Tibial nerve (tissue), 4 donors: ENCODE measurements around the gene ATP5MK.

Experiments
- EP300 ChIP-seq, 2 donors: sonication (generic); formaldehyde crosslinking; IDR thresholded peaks; one replicate each; pipeline ENCODE4 v1.6.1; 2017; ENCODE audit warnings: antibody characterized with exemption in 2 of 2, mild to moderate bottlenecking in 1 of 2
- TF ChIP-seq, protein P1 (sequence below), 5 experiments: fragments of 200-600 bp in 3 of 5; fragments of 450-650 bp in 2 of 5; sonication (generic) in 3 of 5; IDR thresholded peaks; one replicate each; pipeline ENCODE4 v1.5.1; 2016 to 2019; ENCODE audit warnings: antibody characterized with exemption in 5 of 5, mild to moderate bottlenecking in 3 of 5, moderate library complexity in 2 of 5

DNA sequence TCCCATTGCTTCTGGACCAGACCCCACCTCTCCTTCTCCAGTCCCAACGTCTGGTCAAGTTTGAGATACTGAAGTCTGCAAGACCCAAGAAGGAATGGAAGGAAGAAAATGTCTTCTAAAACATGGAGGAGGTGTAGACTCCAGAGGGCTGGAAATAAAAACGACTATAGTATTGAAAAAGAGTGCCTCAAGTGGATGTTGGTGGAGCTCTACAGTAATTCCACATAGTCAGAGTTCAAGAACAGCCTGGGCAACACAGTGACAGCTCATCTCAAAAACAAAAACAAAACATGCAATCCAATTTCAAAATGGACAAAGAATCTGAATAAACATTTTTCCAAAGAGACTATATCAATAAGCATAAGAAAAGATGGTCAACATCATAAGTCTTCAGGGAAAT is 43.0 kb downstream of the ATP5MK start:
- no peak for TF ChIP-seq EP300 (IDR thresholded peaks at IDR 0.05)
- TF ChIP-seq, protein P1, sequence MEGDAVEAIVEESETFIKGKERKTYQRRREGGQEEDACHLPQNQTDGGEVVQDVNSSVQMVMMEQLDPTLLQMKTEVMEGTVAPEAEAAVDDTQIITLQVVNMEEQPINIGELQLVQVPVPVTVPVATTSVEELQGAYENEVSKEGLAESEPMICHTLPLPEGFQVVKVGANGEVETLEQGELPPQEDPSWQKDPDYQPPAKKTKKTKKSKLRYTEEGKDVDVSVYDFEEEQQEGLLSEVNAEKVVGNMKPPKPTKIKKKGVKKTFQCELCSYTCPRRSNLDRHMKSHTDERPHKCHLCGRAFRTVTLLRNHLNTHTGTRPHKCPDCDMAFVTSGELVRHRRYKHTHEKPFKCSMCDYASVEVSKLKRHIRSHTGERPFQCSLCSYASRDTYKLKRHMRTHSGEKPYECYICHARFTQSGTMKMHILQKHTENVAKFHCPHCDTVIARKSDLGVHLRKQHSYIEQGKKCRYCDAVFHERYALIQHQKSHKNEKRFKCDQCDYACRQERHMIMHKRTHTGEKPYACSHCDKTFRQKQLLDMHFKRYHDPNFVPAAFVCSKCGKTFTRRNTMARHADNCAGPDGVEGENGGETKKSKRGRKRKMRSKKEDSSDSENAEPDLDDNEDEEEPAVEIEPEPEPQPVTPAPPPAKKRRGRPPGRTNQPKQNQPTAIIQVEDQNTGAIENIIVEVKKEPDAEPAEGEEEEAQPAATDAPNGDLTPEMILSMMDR (IDR thresholded peaks at IDR 0.05): no peak
